ENCODE results near the gene LYPD8. TPM values are rescaled to one million over a fixed set of nuclear protein-coding genes. Genes with fewer than 3 reads are reported as not detected.

The LYPD8 gene
- polyA plus RNA-seq, 1 experiment, result not detected

DNA sequence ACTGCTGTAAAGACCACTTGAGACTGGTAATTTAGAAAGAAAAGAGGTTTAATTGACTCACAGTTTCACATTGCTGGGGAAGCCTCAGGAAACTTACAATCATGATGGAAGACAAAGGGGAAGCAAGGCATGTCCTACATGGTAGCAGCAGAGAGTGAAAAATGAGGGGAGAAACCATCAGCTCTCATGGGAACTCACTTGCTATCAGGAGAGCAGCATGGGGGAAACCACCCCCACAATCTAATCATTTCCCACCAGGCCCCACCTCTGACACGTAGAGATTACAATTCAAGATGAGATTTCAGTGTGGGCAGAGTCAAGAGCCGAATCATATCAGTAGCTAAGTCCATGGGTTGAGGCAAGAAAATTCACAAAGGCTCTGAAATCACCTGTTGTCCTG lies 23.8 kb upstream of the LYPD8 start:
- H3K4me3 ChIP-seq (ENCODE audit: low read depth, low read length), result no peak overlapping the region
- H3K27ac ChIP-seq (ENCODE audit: low read depth, low read length), result no peak overlapping the region
- CTCF ChIA-PET, result no interaction called here
- no peak for DNase-seq (ENCODE audit: low read depth, low spot score)
- TF ChIP-seq, protein P1, sequence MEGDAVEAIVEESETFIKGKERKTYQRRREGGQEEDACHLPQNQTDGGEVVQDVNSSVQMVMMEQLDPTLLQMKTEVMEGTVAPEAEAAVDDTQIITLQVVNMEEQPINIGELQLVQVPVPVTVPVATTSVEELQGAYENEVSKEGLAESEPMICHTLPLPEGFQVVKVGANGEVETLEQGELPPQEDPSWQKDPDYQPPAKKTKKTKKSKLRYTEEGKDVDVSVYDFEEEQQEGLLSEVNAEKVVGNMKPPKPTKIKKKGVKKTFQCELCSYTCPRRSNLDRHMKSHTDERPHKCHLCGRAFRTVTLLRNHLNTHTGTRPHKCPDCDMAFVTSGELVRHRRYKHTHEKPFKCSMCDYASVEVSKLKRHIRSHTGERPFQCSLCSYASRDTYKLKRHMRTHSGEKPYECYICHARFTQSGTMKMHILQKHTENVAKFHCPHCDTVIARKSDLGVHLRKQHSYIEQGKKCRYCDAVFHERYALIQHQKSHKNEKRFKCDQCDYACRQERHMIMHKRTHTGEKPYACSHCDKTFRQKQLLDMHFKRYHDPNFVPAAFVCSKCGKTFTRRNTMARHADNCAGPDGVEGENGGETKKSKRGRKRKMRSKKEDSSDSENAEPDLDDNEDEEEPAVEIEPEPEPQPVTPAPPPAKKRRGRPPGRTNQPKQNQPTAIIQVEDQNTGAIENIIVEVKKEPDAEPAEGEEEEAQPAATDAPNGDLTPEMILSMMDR (IDR thresholded peaks at IDR 0.05; ENCODE audit: low read depth, low read length), result no peak
- POLR2A ChIA-PET, result no interaction called here
- H3K9me3 ChIP-seq (ENCODE audit: control insufficient read depth, insufficient read depth, low read length), result peaks cover 4% of the 10 kb centered on the region; the same call in 1 of the 2 replicates
- no peaks in the 10 kb centered on the region for H3K27me3 ChIP-seq (ENCODE audit: control insufficient read depth, insufficient read depth, low read length)

DNA sequence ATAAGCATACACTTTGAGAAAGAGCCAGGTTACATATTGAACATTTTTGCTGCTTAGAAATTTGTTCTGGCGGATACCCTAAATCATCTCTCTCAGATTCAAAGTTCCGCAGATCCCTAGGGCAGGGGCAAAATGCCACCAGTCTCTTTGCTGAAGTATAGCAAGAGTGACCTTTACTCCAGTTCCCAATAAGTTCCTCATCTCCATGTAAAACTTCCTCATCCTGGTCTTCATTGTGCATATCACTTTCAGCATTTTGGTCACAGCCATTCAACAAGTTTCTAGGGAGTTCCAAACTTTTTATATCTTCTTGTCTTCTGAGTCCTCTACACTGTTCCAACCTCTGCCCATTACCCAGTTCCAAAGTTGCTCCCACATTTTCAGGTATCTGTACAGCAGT lies 23.3 kb upstream of the LYPD8 start:
- no peaks in the 10 kb centered on the region for H3K27me3 ChIP-seq (ENCODE audit: control insufficient read depth, insufficient read depth, low read length)
- H3K4me3 ChIP-seq (ENCODE audit: low read depth, low read length), result no peak overlapping the region
- DNase-seq (ENCODE audit: low read depth, low spot score), result no peak
- no peak overlapping the region for H3K27ac ChIP-seq (ENCODE audit: low read depth, low read length)
- CTCF ChIA-PET, result no interaction called here
- TF ChIP-seq, protein P1 (IDR thresholded peaks at IDR 0.05; ENCODE audit: low read depth, low read length), result no peak
- POLR2A ChIA-PET, result no interaction called here
- H3K9me3 ChIP-seq (ENCODE audit: control insufficient read depth, insufficient read depth, low read length), result peaks cover 4% of the 10 kb centered on the region; the same call in 1 of the 2 replicates

DNA sequence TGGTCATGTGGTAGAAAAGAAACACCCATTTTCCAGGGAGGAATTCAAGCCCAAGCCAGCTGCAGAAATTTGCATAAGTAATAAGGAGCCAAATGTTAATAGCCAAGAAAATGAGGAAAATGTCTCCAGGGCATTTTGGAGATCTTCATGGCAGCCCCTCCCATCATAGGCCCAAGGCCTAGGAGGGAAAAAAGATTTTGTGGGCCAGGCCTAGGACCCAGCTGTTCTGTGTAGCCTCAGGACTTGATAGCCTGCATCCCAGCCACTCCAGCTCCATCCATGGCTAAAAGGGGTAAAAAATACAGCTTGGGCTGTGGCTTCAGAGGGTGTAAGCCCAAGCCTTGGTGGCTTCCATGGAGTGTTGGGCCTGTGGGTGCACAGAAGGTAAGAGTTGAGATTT lies 21.4 kb upstream of the LYPD8 start:
- Histone ChIP-seq H3K4me3 (ENCODE audit: low read depth, low read length) (no peak overlapping the region), H3K27me3 (ENCODE audit: control insufficient read depth, insufficient read depth, low read length) (no peaks in the 10 kb centered on the region), H3K27ac (ENCODE audit: low read depth, low read length) (no peak overlapping the region), H3K9me3 (ENCODE audit: control insufficient read depth, insufficient read depth, low read length) (no peaks in the 10 kb centered on the region)
- ChIA-PET POLR2A (no interaction called here), CTCF (no interaction called here)
- TF ChIP-seq, protein P1 (IDR thresholded peaks at IDR 0.05; ENCODE audit: low read depth, low read length), result no peak
- DNase-seq (ENCODE audit: low read depth, low spot score), result no peak

DNA sequence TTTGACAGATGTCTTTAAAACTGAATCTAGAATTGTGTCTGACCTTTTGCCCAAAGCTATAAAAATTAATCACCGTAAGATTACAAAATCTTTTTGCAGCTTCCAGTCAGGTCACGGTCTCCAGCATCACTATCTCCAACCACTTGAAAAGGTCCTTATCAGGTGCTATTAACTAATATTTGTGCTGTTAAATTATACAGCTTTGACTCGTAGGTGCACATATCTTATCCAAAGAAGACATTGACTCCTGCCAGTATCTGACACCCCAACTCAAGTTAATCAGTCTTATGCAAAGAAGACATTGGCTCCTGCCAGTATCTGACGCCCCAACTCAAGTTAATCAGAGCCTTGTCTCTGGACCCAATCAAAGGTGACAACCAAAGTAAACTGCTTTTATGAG lies 19.9 kb upstream of the LYPD8 start:
- H3K9me3 ChIP-seq (ENCODE audit: control insufficient read depth, insufficient read depth, low read length), result no peaks in the 10 kb centered on the region
- H3K4me3 ChIP-seq (ENCODE audit: low read depth, low read length), result no peak overlapping the region
- H3K27me3 ChIP-seq (ENCODE audit: control insufficient read depth, insufficient read depth, low read length), result no peaks in the 10 kb centered on the region
- POLR2A ChIA-PET, result no interaction called here
- no peak for DNase-seq (ENCODE audit: low read depth, low spot score)
- H3K27ac ChIP-seq (ENCODE audit: low read depth, low read length), result no peak overlapping the region
- CTCF ChIA-PET, result no interaction called here
- TF ChIP-seq, protein P1 (IDR thresholded peaks at IDR 0.05; ENCODE audit: low read depth, low read length), result no peak

DNA sequence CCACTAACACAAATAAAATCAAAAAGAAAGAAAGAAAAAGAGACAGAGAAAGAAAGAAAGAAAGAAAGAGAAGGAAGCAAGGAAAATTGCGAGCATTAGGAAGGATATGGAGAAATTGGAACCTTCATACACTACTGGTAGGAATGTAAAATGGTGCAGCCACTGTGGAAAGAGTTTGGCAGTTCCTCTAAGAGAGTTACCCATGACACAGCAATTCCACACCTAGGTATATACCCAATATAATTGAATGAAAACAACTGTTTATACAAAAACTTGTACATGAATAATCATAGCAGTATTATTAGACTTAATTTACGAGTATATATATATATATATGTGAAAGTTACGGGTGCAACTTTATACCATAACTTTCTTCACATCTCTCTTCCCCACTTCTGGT lies 4.1 kb upstream of the LYPD8 start:
- DNase-seq (ENCODE audit: low read depth, low spot score), result no peak
- Histone ChIP-seq H3K9me3 (ENCODE audit: control insufficient read depth, insufficient read depth, low read length) (peaks cover 26% of the 10 kb centered on the region), H3K27me3 (ENCODE audit: control insufficient read depth, insufficient read depth, low read length) (no peaks in the 10 kb centered on the region), H3K27ac (ENCODE audit: low read depth, low read length) (no peak overlapping the region), H3K4me3 (ENCODE audit: low read depth, low read length) (no peak overlapping the region)
- ChIA-PET POLR2A (no interaction called here), CTCF (no interaction called here)
- TF ChIP-seq, protein P1 (IDR thresholded peaks at IDR 0.05; ENCODE audit: low read depth, low read length), result no peak

All from AG04450 (cell line).